Measurements from ENCODE around the gene HDAC5. TPM values are rescaled to one million over a fixed set of nuclear protein-coding genes. Genes with fewer than 3 reads are reported as not detected.
A peak's percentile ranks its signal among the peaks of the same experiment; 100 is the strongest.

Gene HDAC5
- 36.0 TPM for polyA plus RNA-seq (2013, experiment 1 of 2)
- 34.6 TPM for polyA plus RNA-seq (2013, experiment 2 of 2)

DNA sequence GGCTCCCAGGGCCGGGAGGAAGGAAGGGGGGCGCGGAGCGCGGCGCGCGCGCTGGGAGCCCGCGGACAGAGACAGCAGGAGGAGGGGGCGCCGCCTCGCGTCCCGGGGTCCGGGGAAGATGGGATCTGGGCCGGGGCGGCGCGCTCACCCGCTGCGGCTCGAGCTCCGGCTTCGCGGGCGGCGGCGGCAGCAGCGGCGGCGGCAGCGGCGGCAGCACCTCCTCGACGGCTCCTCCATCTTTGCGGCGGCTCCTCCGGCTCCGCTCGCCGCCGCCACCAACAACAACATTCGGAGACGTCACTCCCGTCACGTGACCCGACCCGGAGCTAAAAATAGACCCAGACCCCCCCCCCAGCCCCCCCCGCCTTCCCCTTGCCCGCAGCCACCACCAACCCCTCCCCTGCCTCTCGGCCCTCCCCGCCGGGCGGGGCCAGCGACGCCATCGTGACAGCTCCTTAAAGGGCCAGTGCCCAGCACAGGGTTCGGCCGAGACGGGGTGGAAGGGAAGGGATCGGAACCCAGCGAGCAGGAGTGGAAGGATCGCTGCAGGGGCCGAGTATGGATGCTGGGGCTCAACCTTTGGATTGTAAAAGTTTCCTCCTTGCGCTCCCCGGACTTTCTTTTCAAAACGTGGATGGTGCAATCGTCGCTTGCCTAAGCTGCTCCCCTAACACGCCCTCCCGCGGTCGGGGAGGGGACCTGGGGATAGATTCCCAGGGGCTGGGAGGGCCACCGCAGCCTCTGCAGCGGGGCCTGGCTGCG is at the start of gene HDAC5:
HDAC5 (minus strand) TSS at position 286 of the 762 bp plus-strand sequence. CDS start 6,126 bp downstream, outside the sequence.
- H2BK12ac ChIP-seq (ENCODE audit: low read length in 2 of 2), result peak within 1 kb of the TSS; percentile 63 to 80
- peaks cover 12% of the 10 kb centered on the region for H3K4me1 ChIP-seq (ENCODE audit: control insufficient read depth, insufficient read depth, low read depth, low read length)
- H3K79me1 ChIP-seq (replicated peaks; ENCODE audit: low read length, poor library complexity, severe bottlenecking), result peaks cover 14% of the 10 kb centered on the region
- peak within 1 kb of the TSS; percentile 83 for H2AFZ ChIP-seq (ENCODE audit: low read depth, low read length)
- peak within 1 kb of the TSS; percentile 58 for H2BK5ac ChIP-seq (ENCODE audit: low read depth, low read length, poor library complexity, severe bottlenecking)
- H3K14ac ChIP-seq (ENCODE audit: low read length in 2 of 2), result peak within 1 kb of the TSS; percentile 44 to 87
- peak within 1 kb of the TSS; percentile 96 for H4K91ac ChIP-seq (ENCODE audit: low read length)
- DNase-seq, result peak; percentile 96
- under 1% methylated on average over 45 of the region's 78 CpGs for WGBS
- H2BK120ac ChIP-seq (ENCODE audit: low read depth, low read length), result peak within 1 kb of the TSS; percentile 76
- H3K9ac ChIP-seq (ENCODE audit: low read length), result peak within 1 kb of the TSS; percentile 96
- H2AK5ac ChIP-seq (ENCODE audit: low read length, severe bottlenecking), result no peak within 1 kb of the TSS
- peaks cover 0 to 6% of the 10 kb centered on the region in 2 experiments for H3K27me3 ChIP-seq (ENCODE audit: control insufficient read depth in 1 of 2, insufficient read depth in 1 of 2, low read length in 2 of 2)
- peak within 1 kb of the TSS; percentile 91 for H2BK15ac ChIP-seq (ENCODE audit: low read depth, poor library complexity, severe bottlenecking)
- no peaks in the 10 kb centered on the region for H3K9me3 ChIP-seq (ENCODE audit: control insufficient read depth, low read length)
- H3K4me2 ChIP-seq (ENCODE audit: low read length, poor library complexity, severe bottlenecking), result peak within 1 kb of the TSS; percentile 87
- H3K23ac ChIP-seq (ENCODE audit: low read length in 2 of 2), result peak within 1 kb of the TSS in 1 of 2 experiments; percentile 97
- H3K4ac ChIP-seq (ENCODE audit: low read depth in 1 of 2, low read length in 2 of 2), result peak within 1 kb of the TSS; percentile 48 to 92
- H3K36me3 ChIP-seq (ENCODE audit: control insufficient read depth in 1 of 2, insufficient read depth in 2 of 2, low read depth in 1 of 2, low read length in 2 of 2), result no peaks in the 10 kb centered on the region
- H3K27ac ChIP-seq (ENCODE audit: low read length, poor library complexity, severe bottlenecking), result peak within 1 kb of the TSS; percentile 70
- peak within 1 kb of the TSS; percentile 79 to 97 for H3K4me3 ChIP-seq (ENCODE audit: insufficient read depth in 1 of 2, low read depth in 1 of 2, low read length in 2 of 2)
- H4K8ac ChIP-seq (ENCODE audit: low read length), result peak within 1 kb of the TSS; percentile 87
- H3K18ac ChIP-seq (ENCODE audit: low read depth in 1 of 2, low read length in 2 of 2), result peak within 1 kb of the TSS; percentile 91

DNA sequence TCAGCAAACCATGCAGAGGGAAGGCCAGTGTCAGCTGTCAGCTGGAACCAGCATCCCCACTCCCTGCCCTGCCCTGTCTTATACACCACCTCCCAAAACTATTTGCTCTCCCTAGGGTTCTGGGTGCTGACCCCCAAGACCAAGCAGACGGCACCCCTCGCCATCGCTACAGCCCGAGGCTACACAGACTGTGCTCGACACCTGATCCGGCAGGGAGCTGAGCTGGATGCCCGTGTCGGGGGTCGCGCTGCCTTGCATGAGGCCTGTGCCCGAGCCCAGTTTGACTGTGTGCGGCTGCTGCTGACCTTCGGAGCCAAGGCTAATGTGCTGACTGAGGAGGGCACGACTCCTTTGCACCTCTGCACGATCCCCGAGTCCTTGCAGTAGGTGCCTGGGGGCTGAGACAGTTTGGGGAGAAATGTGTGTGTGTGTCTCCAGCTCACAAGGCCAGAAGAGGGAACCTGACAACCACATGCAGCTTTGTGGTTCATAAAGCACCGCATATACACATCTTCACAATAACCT is 48.6 kb upstream of the HDAC5 start:
- H3K14ac ChIP-seq (ENCODE audit: low read length in 2 of 2), result no peak overlapping the region
- WGBS, result 95% methylated on average over 14 of the region's 17 CpGs
- no peak for DNase-seq

DNA sequence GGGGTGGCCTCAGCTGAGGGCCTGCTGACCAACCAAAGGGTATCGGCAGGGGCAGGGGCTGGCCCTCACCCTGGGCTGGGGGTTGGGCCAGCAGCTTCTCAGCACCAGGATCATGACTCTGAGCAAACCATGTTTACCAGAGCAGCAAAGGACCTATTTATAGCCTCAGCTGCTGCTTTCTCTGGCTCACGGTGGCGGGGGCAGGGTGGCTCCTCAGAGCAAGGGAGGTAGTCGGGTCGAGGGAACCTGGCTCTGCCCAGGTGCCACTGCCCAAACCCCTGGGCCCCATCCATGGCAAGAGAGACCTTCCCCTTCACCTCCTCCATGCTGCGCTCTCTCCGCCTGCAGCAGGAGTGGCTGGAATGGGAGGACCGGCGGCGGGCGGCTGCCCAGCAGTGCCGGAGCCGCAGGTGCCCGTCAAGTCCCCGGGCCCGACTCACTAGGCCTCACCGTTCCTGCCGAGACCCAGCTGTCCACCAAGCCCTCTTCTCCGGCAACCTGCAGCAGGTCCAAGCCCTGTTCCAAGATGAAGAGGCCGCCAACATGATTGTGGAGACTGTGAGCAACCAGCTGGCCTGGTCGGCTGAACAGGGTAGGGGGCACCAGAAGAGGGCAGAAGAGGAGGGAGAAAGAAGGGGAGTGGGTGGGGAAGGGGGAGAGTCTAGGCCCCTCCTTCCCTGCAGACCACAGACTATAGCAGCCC is 47.2 kb upstream of the HDAC5 start, which contains the start of gene ASB16:
ASB16 (plus strand) TSS at position 206 of the 703 bp plus-strand sequence; CDS start at position 292, 86 bp downstream.
- Histone ChIP-seq H3K9ac (ENCODE audit: low read length) (peak within 1 kb of the TSS; percentile 38), H3K4me3 (ENCODE audit: insufficient read depth in 1 of 2, low read depth in 1 of 2, low read length in 2 of 2) (peak within 1 kb of the TSS in 1 of 2 experiments; percentile 63), H3K27me3 (ENCODE audit: control insufficient read depth in 1 of 2, insufficient read depth in 1 of 2, low read length in 2 of 2) (no peaks in the 10 kb centered on the region)

More for the DNA sequence above, 48.6 kb upstream of the HDAC5 start:
- Histone ChIP-seq H3K4me1 (ENCODE audit: control insufficient read depth, insufficient read depth, low read depth, low read length) (peaks cover 17% of the 10 kb centered on the region), H3K79me1 (replicated peaks; ENCODE audit: low read length, poor library complexity, severe bottlenecking) (peaks cover 4% of the 10 kb centered on the region), H3K27ac (ENCODE audit: low read length, poor library complexity, severe bottlenecking) (no peak overlapping the region), H3K4me3 (ENCODE audit: insufficient read depth in 1 of 2, low read depth in 1 of 2, low read length in 2 of 2) (no peak overlapping the region), H2BK12ac (ENCODE audit: low read length in 2 of 2) (peak overlapping the region in 1 of 2 experiments; percentile 21), H3K18ac (ENCODE audit: low read depth in 1 of 2, low read length in 2 of 2) (peak overlapping the region in 1 of 2 experiments; percentile 13), H2AFZ (ENCODE audit: low read depth, low read length) (no peak overlapping the region), H4K8ac (ENCODE audit: low read length) (no peak overlapping the region), H3K9me3 (ENCODE audit: control insufficient read depth, low read length) (no peaks in the 10 kb centered on the region), H3K27me3 (ENCODE audit: control insufficient read depth in 1 of 2, insufficient read depth in 1 of 2, low read length in 2 of 2) (no peaks in the 10 kb centered on the region), H2AK5ac (ENCODE audit: low read length, severe bottlenecking) (no peak overlapping the region), H3K4ac (ENCODE audit: low read depth in 1 of 2, low read length in 2 of 2) (no peak overlapping the region), H2BK5ac (ENCODE audit: low read depth, low read length, poor library complexity, severe bottlenecking) (peak overlapping the region; percentile 12), H3K23ac (ENCODE audit: low read length in 2 of 2) (peak overlapping the region in 1 of 2 experiments; percentile 34), H3K36me3 (ENCODE audit: control insufficient read depth in 1 of 2, insufficient read depth in 2 of 2, low read depth in 1 of 2, low read length in 2 of 2) (peaks cover 12 to 16% of the 10 kb centered on the region in 2 experiments), H3K9ac (ENCODE audit: low read length) (no peak overlapping the region), H2BK120ac (ENCODE audit: low read depth, low read length) (no peak overlapping the region), H3K4me2 (ENCODE audit: low read length, poor library complexity, severe bottlenecking) (no peak overlapping the region), H4K91ac (ENCODE audit: low read length) (peak overlapping the region; percentile 61), H2BK15ac (ENCODE audit: low read depth, poor library complexity, severe bottlenecking) (no peak overlapping the region)

More for the DNA sequence above, 47.2 kb upstream of the HDAC5 start, which contains the start of gene ASB16:
- peak within 1 kb of the TSS; percentile 71 for H4K8ac ChIP-seq (ENCODE audit: low read length)
- peak within 1 kb of the TSS; percentile 57 to 74 for H3K18ac ChIP-seq (ENCODE audit: low read depth in 1 of 2, low read length in 2 of 2)
- peak within 1 kb of the TSS; percentile 90 to 98 for H2BK12ac ChIP-seq (ENCODE audit: low read length in 2 of 2)
- H2BK15ac ChIP-seq (ENCODE audit: low read depth, poor library complexity, severe bottlenecking), result no peak within 1 kb of the TSS
- H2BK120ac ChIP-seq (ENCODE audit: low read depth, low read length), result peak within 1 kb of the TSS; percentile 51
- 67% methylated on average over 20 of the region's 21 CpGs for WGBS
- H3K4ac ChIP-seq (ENCODE audit: low read depth in 1 of 2, low read length in 2 of 2), result peak within 1 kb of the TSS; percentile 18 to 49
- peak within 1 kb of the TSS; percentile 21 for H2AFZ ChIP-seq (ENCODE audit: low read depth, low read length)
- H4K91ac ChIP-seq (ENCODE audit: low read length), result peak within 1 kb of the TSS; percentile 88
- peaks cover 17% of the 10 kb centered on the region for H3K4me1 ChIP-seq (ENCODE audit: control insufficient read depth, insufficient read depth, low read depth, low read length)
- H3K4me2 ChIP-seq (ENCODE audit: low read length, poor library complexity, severe bottlenecking), result no peak within 1 kb of the TSS
- DNase-seq, result peak; percentile 61
- no peaks in the 10 kb centered on the region for H3K79me1 ChIP-seq (replicated peaks; ENCODE audit: low read length, poor library complexity, severe bottlenecking)
- H3K36me3 ChIP-seq (ENCODE audit: control insufficient read depth in 1 of 2, insufficient read depth in 2 of 2, low read depth in 1 of 2, low read length in 2 of 2), result peaks cover 4 to 5% of the 10 kb centered on the region in 2 experiments
- H2BK5ac ChIP-seq (ENCODE audit: low read depth, low read length, poor library complexity, severe bottlenecking), result no peak within 1 kb of the TSS
- H3K23ac ChIP-seq (ENCODE audit: low read length in 2 of 2), result peak within 1 kb of the TSS in 1 of 2 experiments; percentile 77
- no peak within 1 kb of the TSS for H3K27ac ChIP-seq (ENCODE audit: low read length, poor library complexity, severe bottlenecking)
- no peaks in the 10 kb centered on the region for H3K9me3 ChIP-seq (ENCODE audit: control insufficient read depth, low read length)
- H3K14ac ChIP-seq (ENCODE audit: low read length in 2 of 2), result peak within 1 kb of the TSS in 1 of 2 experiments; percentile 36
- H2AK5ac ChIP-seq (ENCODE audit: low read length, severe bottlenecking), result no peak within 1 kb of the TSS

All from mesenchymal stem cell (in vitro differentiated cells and primary cell).